ENCODE measurements around the gene TANGO2. TPM values are rescaled to one million over a fixed set of nuclear protein-coding genes. Genes with fewer than 3 reads are reported as not detected.

The TANGO2 gene
- total and polyA plus RNA-seq, 9 of the 15 experiments (the other 6 are each of a cell fraction or from before 2014, with no cell fraction given): 15.5 to 94.9 (median 70.1) TPM

DNA sequence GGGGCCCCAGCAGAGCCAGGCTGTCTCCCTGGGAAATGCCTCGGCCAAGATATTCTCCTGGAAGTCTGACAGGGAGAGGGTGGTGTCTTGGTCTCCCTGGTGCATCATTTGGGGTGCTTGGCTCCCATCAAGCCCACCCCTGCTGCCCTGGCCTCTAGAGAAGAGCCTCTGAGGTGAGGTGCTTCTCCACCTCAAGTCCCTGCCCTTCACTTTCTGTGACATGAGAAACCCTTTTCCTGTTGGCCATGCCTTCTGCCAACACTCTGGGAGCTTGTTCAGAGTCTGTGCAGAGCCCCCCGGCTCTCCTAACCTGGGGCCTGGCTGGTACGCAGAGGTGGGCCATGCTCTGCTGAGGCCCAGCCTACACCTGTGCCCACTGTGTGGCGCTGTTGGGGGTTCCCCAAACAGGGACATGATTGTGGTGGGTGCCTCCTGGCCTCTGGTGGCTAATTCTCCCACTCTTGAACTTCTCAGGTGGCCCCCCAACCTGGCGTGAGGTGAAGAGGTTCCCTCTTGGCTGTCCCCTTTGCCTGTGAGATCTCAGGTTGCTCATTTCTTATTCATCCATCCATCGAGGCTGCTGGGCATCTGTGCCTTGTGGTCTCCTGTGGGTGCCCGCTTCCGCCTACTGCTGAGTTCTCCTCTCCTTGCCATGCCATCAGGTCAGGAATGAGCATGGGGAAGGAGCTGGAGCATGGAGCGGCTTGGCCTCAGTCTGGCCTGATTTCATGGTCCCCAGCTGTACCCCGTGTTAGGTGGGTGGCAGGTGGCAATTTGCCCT, 40.0 kb downstream of the TANGO2 start (continued):
- TF ChIP-seq CBFA2T3 (IDR thresholded peaks at IDR 0.05) (no peak), ZNF507 (tag; conservative IDR thresholded peaks at IDR 0.05) (no peak), ZNF668 (CRISPR knock-in tag; IDR thresholded peaks at IDR 0.05) (no peak), NELFE (IDR thresholded peaks at IDR 0.05; ENCODE audit: insufficient read depth, insufficient read length) (no peak), ZNF146 (CRISPR knock-in tag; IDR thresholded peaks at IDR 0.05; ENCODE audit: unreplicated experiment) (peak; percentile 1), YBX1 (IDR thresholded peaks at IDR 0.05) (no peak), RFX1 (IDR thresholded peaks at IDR 0.05) (no peak), TAF15 (IDR thresholded peaks at IDR 0.05; ENCODE audit: low read depth, low read length) (0 out of 2 replicates have a peak, but pooled peaks have one; percentile 73), ETV1 (tag; conservative IDR thresholded peaks at IDR 0.05; ENCODE audit: low read depth) (no peak), SP1 (CRISPR knock-in tag; IDR thresholded peaks at IDR 0.05) (no peak), ZNF3 (CRISPR knock-in tag; IDR thresholded peaks at IDR 0.05) (no peak), MAFK (IDR thresholded peaks at IDR 0.05; ENCODE audit: low read length) (no peak), KDM2B (CRISPR knock-in tag; IDR thresholded peaks at IDR 0.05) (no peak)
- TF ChIP-seq, protein P1, sequence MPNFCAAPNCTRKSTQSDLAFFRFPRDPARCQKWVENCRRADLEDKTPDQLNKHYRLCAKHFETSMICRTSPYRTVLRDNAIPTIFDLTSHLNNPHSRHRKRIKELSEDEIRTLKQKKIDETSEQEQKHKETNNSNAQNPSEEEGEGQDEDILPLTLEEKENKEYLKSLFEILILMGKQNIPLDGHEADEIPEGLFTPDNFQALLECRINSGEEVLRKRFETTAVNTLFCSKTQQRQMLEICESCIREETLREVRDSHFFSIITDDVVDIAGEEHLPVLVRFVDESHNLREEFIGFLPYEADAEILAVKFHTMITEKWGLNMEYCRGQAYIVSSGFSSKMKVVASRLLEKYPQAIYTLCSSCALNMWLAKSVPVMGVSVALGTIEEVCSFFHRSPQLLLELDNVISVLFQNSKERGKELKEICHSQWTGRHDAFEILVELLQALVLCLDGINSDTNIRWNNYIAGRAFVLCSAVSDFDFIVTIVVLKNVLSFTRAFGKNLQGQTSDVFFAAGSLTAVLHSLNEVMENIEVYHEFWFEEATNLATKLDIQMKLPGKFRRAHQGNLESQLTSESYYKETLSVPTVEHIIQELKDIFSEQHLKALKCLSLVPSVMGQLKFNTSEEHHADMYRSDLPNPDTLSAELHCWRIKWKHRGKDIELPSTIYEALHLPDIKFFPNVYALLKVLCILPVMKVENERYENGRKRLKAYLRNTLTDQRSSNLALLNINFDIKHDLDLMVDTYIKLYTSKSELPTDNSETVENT (CRISPR knock-in tag; IDR thresholded peaks at IDR 0.05): peak; percentile 70; the same call in 1 of the 2 replicates
- TF ChIP-seq, protein P2, sequence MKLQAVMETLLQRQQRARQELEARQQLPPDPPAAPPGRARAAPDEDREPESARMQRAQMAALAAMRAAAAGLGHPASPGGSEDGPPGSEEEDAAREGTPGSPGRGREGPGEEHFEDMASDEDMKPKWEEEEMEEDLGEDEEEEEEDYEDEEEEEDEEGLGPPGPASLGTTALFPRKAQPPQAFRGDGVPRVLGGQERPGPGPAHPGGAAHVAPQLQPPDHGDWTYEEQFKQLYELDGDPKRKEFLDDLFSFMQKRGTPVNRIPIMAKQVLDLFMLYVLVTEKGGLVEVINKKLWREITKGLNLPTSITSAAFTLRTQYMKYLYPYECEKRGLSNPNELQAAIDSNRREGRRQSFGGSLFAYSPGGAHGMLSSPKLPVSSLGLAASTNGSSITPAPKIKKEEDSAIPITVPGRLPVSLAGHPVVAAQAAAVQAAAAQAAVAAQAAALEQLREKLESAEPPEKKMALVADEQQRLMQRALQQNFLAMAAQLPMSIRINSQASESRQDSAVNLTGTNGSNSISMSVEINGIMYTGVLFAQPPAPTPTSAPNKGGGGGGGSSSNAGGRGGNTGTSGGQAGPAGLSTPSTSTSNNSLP (IDR thresholded peaks at IDR 0.05; ENCODE audit: borderline replicate concordance, low read depth, low read length): no peak
- TF ChIP-seq, protein P3, sequence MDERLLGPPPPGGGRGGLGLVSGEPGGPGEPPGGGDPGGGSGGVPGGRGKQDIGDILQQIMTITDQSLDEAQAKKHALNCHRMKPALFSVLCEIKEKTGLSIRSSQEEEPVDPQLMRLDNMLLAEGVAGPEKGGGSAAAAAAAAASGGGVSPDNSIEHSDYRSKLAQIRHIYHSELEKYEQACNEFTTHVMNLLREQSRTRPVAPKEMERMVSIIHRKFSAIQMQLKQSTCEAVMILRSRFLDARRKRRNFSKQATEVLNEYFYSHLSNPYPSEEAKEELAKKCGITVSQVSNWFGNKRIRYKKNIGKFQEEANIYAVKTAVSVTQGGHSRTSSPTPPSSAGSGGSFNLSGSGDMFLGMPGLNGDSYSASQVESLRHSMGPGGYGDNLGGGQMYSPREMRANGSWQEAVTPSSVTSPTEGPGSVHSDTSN (CRISPR knock-in tag; IDR thresholded peaks at IDR 0.05; ENCODE audit: low read depth): 0 out of 2 replicates have a peak, but pooled peaks have one; percentile 6
- TF ChIP-seq, protein P3 (tag; conservative IDR thresholded peaks at IDR 0.05; ENCODE audit: low read depth): no peak
- TF ChIP-seq, protein P4, sequence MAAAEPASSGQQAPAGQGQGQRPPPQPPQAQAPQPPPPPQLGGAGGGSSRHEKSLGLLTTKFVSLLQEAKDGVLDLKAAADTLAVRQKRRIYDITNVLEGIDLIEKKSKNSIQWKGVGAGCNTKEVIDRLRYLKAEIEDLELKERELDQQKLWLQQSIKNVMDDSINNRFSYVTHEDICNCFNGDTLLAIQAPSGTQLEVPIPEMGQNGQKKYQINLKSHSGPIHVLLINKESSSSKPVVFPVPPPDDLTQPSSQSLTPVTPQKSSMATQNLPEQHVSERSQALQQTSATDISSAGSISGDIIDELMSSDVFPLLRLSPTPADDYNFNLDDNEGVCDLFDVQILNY (CRISPR knock-in tag; IDR thresholded peaks at IDR 0.05): no peak
- TF ChIP-seq, protein P5, sequence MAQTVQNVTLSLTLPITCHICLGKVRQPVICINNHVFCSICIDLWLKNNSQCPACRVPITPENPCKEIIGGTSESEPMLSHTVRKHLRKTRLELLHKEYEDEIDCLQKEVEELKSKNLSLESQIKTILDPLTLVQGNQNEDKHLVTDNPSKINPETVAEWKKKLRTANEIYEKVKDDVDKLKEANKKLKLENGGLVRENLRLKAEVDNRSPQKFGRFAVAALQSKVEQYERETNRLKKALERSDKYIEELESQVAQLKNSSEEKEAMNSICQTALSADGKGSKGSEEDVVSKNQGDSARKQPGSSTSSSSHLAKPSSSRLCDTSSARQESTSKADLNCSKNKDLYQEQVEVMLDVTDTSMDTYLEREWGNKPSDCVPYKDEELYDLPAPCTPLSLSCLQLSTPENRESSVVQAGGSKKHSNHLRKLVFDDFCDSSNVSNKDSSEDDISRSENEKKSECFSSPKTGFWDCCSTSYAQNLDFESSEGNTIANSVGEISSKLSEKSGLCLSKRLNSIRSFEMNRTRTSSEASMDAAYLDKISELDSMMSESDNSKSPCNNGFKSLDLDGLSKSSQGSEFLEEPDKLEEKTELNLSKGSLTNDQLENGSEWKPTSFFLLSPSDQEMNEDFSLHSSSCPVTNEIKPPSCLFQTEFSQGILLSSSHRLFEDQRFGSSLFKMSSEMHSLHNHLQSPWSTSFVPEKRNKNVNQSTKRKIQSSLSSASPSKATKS (CRISPR knock-in tag; IDR thresholded peaks at IDR 0.05): no peak

All from K562 (cell line).